Duodenal mucosa (tissue), 2 donors: ENCODE measurements around the gene RNF25.
"Not testable (repeated sequence)": the region's sequence is repeated elsewhere in the genome, so short reads cannot be mapped to it uniquely, and the experiment has no call there.

Experiments
- H3K27ac ChIP-seq: one replicate; pipeline ENCODE4 v1.7.0; 2013; ENCODE audit warnings: low read depth, low read length
- H3K27me3 ChIP-seq, 2 donors: one replicate each; pipeline ENCODE4 v1.7.0; 2013; ENCODE audit warnings: low read length in 2 of 2, control low read depth in 1 of 2; ENCODE audit not compliant: insufficient read depth in 2 of 2, control insufficient read depth in 1 of 2
- H3K36me3 ChIP-seq, 2 donors: one replicate each; pipeline ENCODE4 v1.7.0; 2013; ENCODE audit warnings: low read length in 2 of 2, control low read depth in 1 of 2; ENCODE audit not compliant: insufficient read depth in 2 of 2, control insufficient read depth in 1 of 2
- H3K4me1 ChIP-seq, 2 donors: one replicate each; pipeline ENCODE4 v1.7.0; 2013; ENCODE audit warnings: low read length in 2 of 2, control low read depth in 1 of 2; ENCODE audit not compliant: insufficient read depth in 2 of 2, control insufficient read depth in 1 of 2
- H3K4me3 ChIP-seq, 2 donors: one replicate each; pipeline ENCODE4 v1.7.0; 2013; ENCODE audit warnings: low read length in 2 of 2, low read depth in 1 of 2
- H3K9ac ChIP-seq, 2 donors: one replicate each; pipeline ENCODE4 v1.7.0; 2013; ENCODE audit warnings: low read length in 2 of 2, low read depth in 1 of 2
- H3K9me3 ChIP-seq, 2 donors: one replicate each; pipeline ENCODE4 v1.7.0; 2013; ENCODE audit warnings: low read length in 2 of 2, control low read depth in 1 of 2; ENCODE audit not compliant: control insufficient read depth in 1 of 2

The RNF25 gene

GRCh38 chr2:218710687-218711549 is 39.1 kb upstream of the RNF25 start, which contains the start of gene TTLL4:
Gene TTLL4 (plus strand): TSS chr2:218710835. CDS start chr2:218737677, 26,842 bp downstream.
- Histone ChIP-seq H3K9me3 (no peaks in the 10 kb centered on the region), H3K27ac (peak within 1 kb of the TSS; percentile 89), H3K27me3 (no peaks in the 10 kb centered on the region), H3K36me3 (peaks cover 0 to 2% of the 10 kb centered on the region in 2 donors), H3K4me1 (peaks cover 9 to 16% of the 10 kb centered on the region in 2 donors), H3K4me3 (peak within 1 kb of the TSS; percentile 86 to 90), H3K9ac (peak within 1 kb of the TSS; percentile 73 to 77)

GRCh38 chr2:218710334-218710686 is 38.5 kb upstream of the RNF25 start:
- no peaks in the 10 kb centered on the region for H3K9me3 ChIP-seq
- peaks cover 9 to 16% of the 10 kb centered on the region in 2 donors for H3K4me1 ChIP-seq
- no peak overlapping the region for H3K9ac ChIP-seq
- no peaks in the 10 kb centered on the region for H3K36me3 ChIP-seq
- peak overlapping the region; percentile 89 for H3K27ac ChIP-seq
- peak overlapping the region; percentile 86 to 90 for H3K4me3 ChIP-seq
- no peaks in the 10 kb centered on the region for H3K27me3 ChIP-seq

- H3K36me3 ChIP-seq = no peaks in the 10 kb centered on the region
- peaks cover 9 to 16% of the 10 kb centered on the region in 2 donors for H3K4me1 ChIP-seq
- H3K27me3 ChIP-seq = no peaks in the 10 kb centered on the region
- H3K9ac ChIP-seq = no peak overlapping the region
- H3K9me3 ChIP-seq = no peaks in the 10 kb centered on the region
- H3K4me3 ChIP-seq = peak overlapping the region in 1 of 2 donors; percentile 86
- H3K27ac ChIP-seq = no peak overlapping the region
Observed at GRCh38 chr2:218709908-218710307, 38.1 kb upstream of the RNF25 start.

GRCh38 chr2:218708086-218708485 is 36.3 kb upstream of the RNF25 start:
- H3K27ac ChIP-seq = no peak overlapping the region
- no peak overlapping the region for H3K9ac ChIP-seq
- H3K4me3 ChIP-seq = no peak overlapping the region
- no peaks in the 10 kb centered on the region for H3K27me3 ChIP-seq
- H3K36me3 ChIP-seq = no peaks in the 10 kb centered on the region
- no peaks in the 10 kb centered on the region for H3K9me3 ChIP-seq
- peaks cover 9 to 10% of the 10 kb centered on the region in 2 donors for H3K4me1 ChIP-seq

- Histone ChIP-seq H3K36me3 (peaks cover 3 to 10% of the 10 kb centered on the region in 2 donors), H3K27ac (no peak overlapping the region), H3K4me1 (no peaks in the 10 kb centered on the region), H3K9me3 (no peaks in the 10 kb centered on the region), H3K9ac (no peak overlapping the region), H3K4me3 (no peak overlapping the region), H3K27me3 (no peaks in the 10 kb centered on the region)
Observed at GRCh38 chr2:218703341-218703740, 31.5 kb upstream of the RNF25 start.

- Histone ChIP-seq H3K27me3 (no peaks in the 10 kb centered on the region), H3K4me3 (no peak overlapping the region), H3K4me1 (no peaks in the 10 kb centered on the region), H3K9me3 (no peaks in the 10 kb centered on the region), H3K27ac (no peak overlapping the region), H3K9ac (no peak overlapping the region), H3K36me3 (peaks cover 3 to 19% of the 10 kb centered on the region in 2 donors)
Observed at GRCh38 chr2:218701806-218702205, 30.0 kb upstream of the RNF25 start.

- no peak overlapping the region for H3K9ac ChIP-seq
- H3K27ac ChIP-seq = no peak overlapping the region
- no peak overlapping the region for H3K4me3 ChIP-seq
- H3K36me3 ChIP-seq = peaks cover 9 to 24% of the 10 kb centered on the region in 2 donors
- H3K4me1 ChIP-seq = no peaks in the 10 kb centered on the region
- H3K27me3 ChIP-seq = no peaks in the 10 kb centered on the region
- no peaks in the 10 kb centered on the region for H3K9me3 ChIP-seq
Observed at GRCh38 chr2:218698885-218699284, 27.1 kb upstream of the RNF25 start.

GRCh38 chr2:218694405-218695145 is 22.8 kb upstream of the RNF25 start:
- H3K9ac ChIP-seq = no peak overlapping the region
- H3K36me3 ChIP-seq = peaks cover 31 to 62% of the 10 kb centered on the region in 2 donors
- no peaks in the 10 kb centered on the region for H3K27me3 ChIP-seq

GRCh38 chr2:218691234-218691633 is 19.4 kb upstream of the RNF25 start:
- no peak overlapping the region for H3K9ac ChIP-seq
- H3K27me3 ChIP-seq = no peaks in the 10 kb centered on the region
- no peak overlapping the region for H3K27ac ChIP-seq
- no peaks in the 10 kb centered on the region for H3K4me1 ChIP-seq
- no peaks in the 10 kb centered on the region for H3K9me3 ChIP-seq
- no peak overlapping the region for H3K4me3 ChIP-seq
- peaks cover 35 to 56% of the 10 kb centered on the region in 2 donors for H3K36me3 ChIP-seq

More at GRCh38 chr2:218694405-218695145, 22.8 kb upstream of the RNF25 start:
- no peak overlapping the region for H3K27ac ChIP-seq
- H3K4me1 ChIP-seq = no peaks in the 10 kb centered on the region
- H3K9me3 ChIP-seq = no peaks in the 10 kb centered on the region
- H3K4me3 ChIP-seq = no peak overlapping the region

GRCh38 chr2:218687400-218688060 is 15.7 kb upstream of the RNF25 start:
- not testable (repeated sequence) for H3K27ac ChIP-seq, H3K27me3 ChIP-seq, H3K4me1 ChIP-seq, H3K4me3 ChIP-seq, H3K9me3 ChIP-seq, H3K9ac ChIP-seq
- peaks cover 34 to 37% of the 10 kb centered on the region in 2 donors for H3K36me3 ChIP-seq
